Esophagus squamous epithelium (tissue), 4 donors: ENCODE results near the gene CYB5B.

ENCODE experiments used
- POLR2A ChIP-seq, 4 donors: fragments of 450-650 bp; IDR thresholded peaks; one replicate each; pipeline ENCODE4 v1.6.1; 2017; ENCODE audit warnings: antibody characterized with exemption in 4 of 4, mild to moderate bottlenecking in 4 of 4, moderate library complexity in 3 of 4
- TF ChIP-seq, protein P1 (sequence below), 6 experiments: fragments of 450-650 bp in 4 of 6; fragments of 200-600 bp in 2 of 6; sonication (generic) in 2 of 6; IDR thresholded peaks; one replicate each; pipeline ENCODE4 v1.5.1; 2016 to 2019; ENCODE audit warnings: antibody characterized with exemption in 6 of 6, mild to moderate bottlenecking in 4 of 6, moderate library complexity in 4 of 6

DNA sequence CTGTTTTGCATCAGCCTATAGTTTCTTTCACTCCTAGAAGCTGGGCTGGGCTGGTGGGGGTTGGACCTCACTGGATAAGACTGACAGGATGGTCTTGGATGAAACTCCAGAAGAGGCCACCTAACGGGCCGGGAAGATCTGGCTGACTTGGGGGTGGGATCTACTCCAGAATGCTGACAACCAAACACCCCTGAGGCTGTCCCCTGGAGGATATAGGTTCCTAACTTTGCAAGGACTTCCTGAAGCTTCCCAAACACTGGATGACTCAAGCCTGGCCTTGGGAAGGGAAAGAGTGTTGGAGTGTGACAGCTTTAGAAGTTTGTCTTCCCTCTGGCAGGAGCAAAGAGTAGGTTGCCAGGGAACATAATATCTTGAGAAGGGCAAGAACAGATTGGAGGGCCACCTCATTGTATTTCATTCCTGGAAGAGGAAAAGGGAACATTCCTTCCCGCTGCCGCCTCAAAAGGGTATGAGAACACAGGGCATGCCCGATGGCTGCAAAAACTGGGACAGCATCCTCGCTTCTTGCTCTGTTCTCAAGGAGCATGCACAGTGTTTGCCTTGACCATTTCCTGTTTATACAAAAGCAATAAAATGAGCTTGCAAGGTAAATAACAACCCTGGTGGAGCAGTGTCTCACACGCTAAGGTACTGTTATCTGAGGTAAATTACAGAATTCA lies 6.8 kb upstream of the CYB5B start:
- TF ChIP-seq, protein P1, sequence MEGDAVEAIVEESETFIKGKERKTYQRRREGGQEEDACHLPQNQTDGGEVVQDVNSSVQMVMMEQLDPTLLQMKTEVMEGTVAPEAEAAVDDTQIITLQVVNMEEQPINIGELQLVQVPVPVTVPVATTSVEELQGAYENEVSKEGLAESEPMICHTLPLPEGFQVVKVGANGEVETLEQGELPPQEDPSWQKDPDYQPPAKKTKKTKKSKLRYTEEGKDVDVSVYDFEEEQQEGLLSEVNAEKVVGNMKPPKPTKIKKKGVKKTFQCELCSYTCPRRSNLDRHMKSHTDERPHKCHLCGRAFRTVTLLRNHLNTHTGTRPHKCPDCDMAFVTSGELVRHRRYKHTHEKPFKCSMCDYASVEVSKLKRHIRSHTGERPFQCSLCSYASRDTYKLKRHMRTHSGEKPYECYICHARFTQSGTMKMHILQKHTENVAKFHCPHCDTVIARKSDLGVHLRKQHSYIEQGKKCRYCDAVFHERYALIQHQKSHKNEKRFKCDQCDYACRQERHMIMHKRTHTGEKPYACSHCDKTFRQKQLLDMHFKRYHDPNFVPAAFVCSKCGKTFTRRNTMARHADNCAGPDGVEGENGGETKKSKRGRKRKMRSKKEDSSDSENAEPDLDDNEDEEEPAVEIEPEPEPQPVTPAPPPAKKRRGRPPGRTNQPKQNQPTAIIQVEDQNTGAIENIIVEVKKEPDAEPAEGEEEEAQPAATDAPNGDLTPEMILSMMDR (IDR thresholded peaks at IDR 0.05): no peak
- no peak for TF ChIP-seq POLR2A (IDR thresholded peaks at IDR 0.05)
